GM12878 (cell line): Measurements from ENCODE around the gene CD180. TPM values are rescaled to one million over a fixed set of nuclear protein-coding genes. Genes with fewer than 3 reads are reported as not detected.

Source experiments
- BACH1 ChIP-seq: fragments of 450-650 bp; IDR thresholded peaks from 2 replicates; pipeline ENCODE4 v1.6.1; 2017; ENCODE audit warnings: mild to moderate bottlenecking, borderline replicate concordance
- BCL11A ChIP-seq: IDR thresholded peaks from 2 replicates; pipeline ENCODE4 v1.6.1; 2011; ENCODE audit warnings: low read depth, low read length
- BMI1 ChIP-seq: fragments of 450-650 bp; IDR thresholded peaks from 2 replicates; pipeline ENCODE4 v1.6.1; 2016; ENCODE audit warnings: mild to moderate bottlenecking, moderate library complexity, borderline replicate concordance
- BRCA1 ChIP-seq: IDR thresholded peaks from 2 replicates; pipeline ENCODE4 v1.6.1; 2011; ENCODE audit warnings: low read depth, low read length, improper control_type of control experiment
- CTCF ChIP-seq, 3 experiments: IDR thresholded peaks in 2 of 3; conservative IDR thresholded peaks in 1 of 3; 2 replicates each; pipeline ENCODE4 v1.5.1; 2011; ENCODE audit warnings: low read depth in 3 of 3, low read length in 3 of 3, mild to moderate bottlenecking in 3 of 3, control low read depth in 2 of 3, moderate library complexity in 2 of 3, inconsistent platforms in 1 of 3, mixed read lengths in 1 of 3; ENCODE audit not compliant: control insufficient read depth in 2 of 3, insufficient read depth in 1 of 3; ENCODE audit errors: extremely low read depth in 1 of 3
- E2F8 ChIP-seq: fragments of 450-650 bp; IDR thresholded peaks from 2 replicates; pipeline ENCODE4 v1.6.1; 2018; ENCODE audit warnings: mild to moderate bottlenecking, low read depth, moderate library complexity; ENCODE audit not compliant: partially characterized antibody
- EZH2 ChIP-seq: IDR thresholded peaks from 2 replicates; pipeline ENCODE4 v1.6.1; 2012; ENCODE audit warnings: low read depth, mild to moderate bottlenecking, control low read depth, inconsistent platforms, low read length, borderline replicate concordance; ENCODE audit not compliant: control insufficient read depth
- MLLT1 ChIP-seq: fragments of 450-650 bp; IDR thresholded peaks from 2 replicates; pipeline ENCODE4 v1.6.1; 2016; ENCODE audit warnings: mild to moderate bottlenecking
- MXI1 ChIP-seq: fragments of 150-350 bp; IDR thresholded peaks from 2 replicates; pipeline ENCODE4 v1.6.1; 2011; ENCODE audit warnings: low read depth, mild to moderate bottlenecking, inconsistent platforms, low read length, improper control_type of control experiment
- PAX5 ChIP-seq: IDR thresholded peaks from 2 replicates; pipeline ENCODE4 v1.6.1; 2011; ENCODE audit warnings: low read depth, low read length, borderline replicate concordance
- PML ChIP-seq: IDR thresholded peaks from 2 replicates; pipeline ENCODE4 v1.6.1; 2012; ENCODE audit warnings: low read length, inconsistent platforms
- SMC3 ChIP-seq: IDR thresholded peaks from 2 replicates; pipeline ENCODE4 v1.6.1; 2011; ENCODE audit warnings: low read length, improper control_type of control experiment, borderline replicate concordance
- SP1 ChIP-seq: IDR thresholded peaks from one replicate; pipeline ENCODE4 v1.6.1; 2011; ENCODE audit warnings: low read depth, low read length
- YBX1 ChIP-seq: fragments of 450-650 bp; IDR thresholded peaks from 2 replicates; pipeline ENCODE4 v1.6.1; 2016; ENCODE audit warnings: antibody characterized with exemption
- ZNF274 ChIP-seq: IDR thresholded peaks from one replicate; pipeline ENCODE4 v1.8.0; 2011; ENCODE audit not compliant: insufficient read length, insufficient read depth
- polyA plus RNA-seq, 11 experiments: library from polyadenylated mRNA; depleted of rRNA in 4 of 11; unstranded in 6 of 11; stranded (reverse) in 5 of 11; fragments of >200 nt; fragmentation: Nextera tagmentation in 4 of 11; fragmentation: Illumina TruSeq in 1 of 11; extraction: Ambion mirVana in 4 of 11; extraction: Trizol in 1 of 11; gene quantifications; 1 replicate in 1 of 11; 2 replicates in 10 of 11; pipeline versions ENCODE4 v1.2.1 to v1.2.3, GENCODE V29; 2011 to 2016; ENCODE audit warnings: inconsistent platforms in 2 of 11, missing spikeins in 2 of 11, low read depth in 1 of 11
- total RNA-seq, 4 experiments: library from RNA; depleted of rRNA in 3 of 4; stranded (reverse); fragments of >200 nt in 3 of 4; fragmentation: Illumina TruSeq in 1 of 4; extraction: Trizol in 1 of 4; gene quantifications; 2 replicates each; pipeline versions ENCODE4 v1.2.1 to v1.2.3, GENCODE V29; 2013 to 2021
- TF ChIP-seq, protein P1 (sequence below): fragments of 150-350 bp; IDR thresholded peaks from 2 replicates; pipeline ENCODE4 v1.6.1; 2016; ENCODE audit warnings: low read depth, low read length
- TF ChIP-seq, protein P2 (sequence below): IDR thresholded peaks from 2 replicates; pipeline ENCODE4 v1.6.1; 2011; ENCODE audit warnings: borderline replicate concordance, low read depth, mild to moderate bottlenecking, moderate library complexity, low read length; ENCODE audit not compliant: insufficient read depth, poor library complexity, severe bottlenecking
- TF ChIP-seq, protein P3 (sequence below): IDR thresholded peaks from 2 replicates; pipeline ENCODE4 v1.6.1; 2012; ENCODE audit warnings: low read depth, low read length, improper control_type of control experiment

Gene CD180
- total and polyA plus RNA-seq, 10 of the 15 experiments (the other 5 are each of a cell fraction or from before 2014, with no cell fraction given) = 0.22 to 9.7 (median 2.9) TPM

GRCh38 chr5:67206929-67207328 is 10.3 kb upstream of the CD180 start (continued):
- TF ChIP-seq, protein P1, sequence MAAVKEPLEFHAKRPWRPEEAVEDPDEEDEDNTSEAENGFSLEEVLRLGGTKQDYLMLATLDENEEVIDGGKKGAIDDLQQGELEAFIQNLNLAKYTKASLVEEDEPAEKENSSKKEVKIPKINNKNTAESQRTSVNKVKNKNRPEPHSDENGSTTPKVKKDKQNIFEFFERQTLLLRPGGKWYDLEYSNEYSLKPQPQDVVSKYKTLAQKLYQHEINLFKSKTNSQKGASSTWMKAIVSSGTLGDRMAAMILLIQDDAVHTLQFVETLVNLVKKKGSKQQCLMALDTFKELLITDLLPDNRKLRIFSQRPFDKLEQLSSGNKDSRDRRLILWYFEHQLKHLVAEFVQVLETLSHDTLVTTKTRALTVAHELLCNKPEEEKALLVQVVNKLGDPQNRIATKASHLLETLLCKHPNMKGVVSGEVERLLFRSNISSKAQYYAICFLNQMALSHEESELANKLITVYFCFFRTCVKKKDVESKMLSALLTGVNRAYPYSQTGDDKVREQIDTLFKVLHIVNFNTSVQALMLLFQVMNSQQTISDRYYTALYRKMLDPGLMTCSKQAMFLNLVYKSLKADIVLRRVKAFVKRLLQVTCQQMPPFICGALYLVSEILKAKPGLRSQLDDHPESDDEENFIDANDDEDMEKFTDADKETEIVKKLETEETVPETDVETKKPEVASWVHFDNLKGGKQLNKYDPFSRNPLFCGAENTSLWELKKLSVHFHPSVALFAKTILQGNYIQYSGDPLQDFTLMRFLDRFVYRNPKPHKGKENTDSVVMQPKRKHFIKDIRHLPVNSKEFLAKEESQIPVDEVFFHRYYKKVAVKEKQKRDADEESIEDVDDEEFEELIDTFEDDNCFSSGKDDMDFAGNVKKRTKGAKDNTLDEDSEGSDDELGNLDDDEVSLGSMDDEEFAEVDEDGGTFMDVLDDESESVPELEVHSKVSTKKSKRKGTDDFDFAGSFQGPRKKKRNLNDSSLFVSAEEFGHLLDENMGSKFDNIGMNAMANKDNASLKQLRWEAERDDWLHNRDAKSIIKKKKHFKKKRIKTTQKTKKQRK = no peak
- no peak for TF ChIP-seq YBX1
- peak; percentile 92 for TF ChIP-seq PAX5
- TF ChIP-seq MXI1 = no peak
- TF ChIP-seq BRCA1 = no peak
- TF ChIP-seq E2F8 = no peak
- no peak for TF ChIP-seq SMC3
- TF ChIP-seq, protein P2, sequence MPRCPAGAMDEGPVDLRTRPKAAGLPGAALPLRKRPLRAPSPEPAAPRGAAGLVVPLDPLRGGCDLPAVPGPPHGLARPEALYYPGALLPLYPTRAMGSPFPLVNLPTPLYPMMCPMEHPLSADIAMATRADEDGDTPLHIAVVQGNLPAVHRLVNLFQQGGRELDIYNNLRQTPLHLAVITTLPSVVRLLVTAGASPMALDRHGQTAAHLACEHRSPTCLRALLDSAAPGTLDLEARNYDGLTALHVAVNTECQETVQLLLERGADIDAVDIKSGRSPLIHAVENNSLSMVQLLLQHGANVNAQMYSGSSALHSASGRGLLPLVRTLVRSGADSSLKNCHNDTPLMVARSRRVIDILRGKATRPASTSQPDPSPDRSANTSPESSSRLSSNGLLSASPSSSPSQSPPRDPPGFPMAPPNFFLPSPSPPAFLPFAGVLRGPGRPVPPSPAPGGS = peak; percentile 83
- TF ChIP-seq PML = 0 out of 2 replicates have a peak, but pooled peaks have one; percentile 50
- no peak for TF ChIP-seq EZH2
- TF ChIP-seq SP1 = no peak
- TF ChIP-seq CTCF (IDR thresholded peaks at IDR 0.05 in 2 of 3, conservative IDR thresholded peaks at IDR 0.05 in 1 of 3; ENCODE audit: control insufficient read depth in 2 of 3, extremely low read depth in 1 of 3, insufficient read depth in 1 of 3, low read depth in 3 of 3, low read length in 3 of 3) = no peak
- 0 out of 2 replicates have a peak, but pooled peaks have one; percentile 34 for TF ChIP-seq BACH1
- TF ChIP-seq, protein P3, sequence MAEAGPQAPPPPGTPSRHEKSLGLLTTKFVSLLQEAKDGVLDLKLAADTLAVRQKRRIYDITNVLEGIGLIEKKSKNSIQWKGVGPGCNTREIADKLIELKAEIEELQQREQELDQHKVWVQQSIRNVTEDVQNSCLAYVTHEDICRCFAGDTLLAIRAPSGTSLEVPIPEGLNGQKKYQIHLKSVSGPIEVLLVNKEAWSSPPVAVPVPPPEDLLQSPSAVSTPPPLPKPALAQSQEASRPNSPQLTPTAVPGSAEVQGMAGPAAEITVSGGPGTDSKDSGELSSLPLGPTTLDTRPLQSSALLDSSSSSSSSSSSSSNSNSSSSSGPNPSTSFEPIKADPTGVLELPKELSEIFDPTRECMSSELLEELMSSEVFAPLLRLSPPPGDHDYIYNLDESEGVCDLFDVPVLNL = no peak
- TF ChIP-seq BCL11A = peak; percentile 88
- no peak for TF ChIP-seq ZNF274
- TF ChIP-seq MLLT1 = peak; percentile 77
- 0 out of 2 replicates have a peak, but pooled peaks have one; percentile 39 for TF ChIP-seq BMI1
